ENCODE measurements around the gene C3orf20. TPM values are rescaled to one million over a fixed set of nuclear protein-coding genes. Genes with fewer than 3 reads are reported as not detected.

C3orf20 gene
- total and polyA plus RNA-seq, 2 of the 13 experiments (the other 11 are each of a cell fraction or from before 2014, with no cell fraction given) = 0.03 to 0.04 TPM

DNA sequence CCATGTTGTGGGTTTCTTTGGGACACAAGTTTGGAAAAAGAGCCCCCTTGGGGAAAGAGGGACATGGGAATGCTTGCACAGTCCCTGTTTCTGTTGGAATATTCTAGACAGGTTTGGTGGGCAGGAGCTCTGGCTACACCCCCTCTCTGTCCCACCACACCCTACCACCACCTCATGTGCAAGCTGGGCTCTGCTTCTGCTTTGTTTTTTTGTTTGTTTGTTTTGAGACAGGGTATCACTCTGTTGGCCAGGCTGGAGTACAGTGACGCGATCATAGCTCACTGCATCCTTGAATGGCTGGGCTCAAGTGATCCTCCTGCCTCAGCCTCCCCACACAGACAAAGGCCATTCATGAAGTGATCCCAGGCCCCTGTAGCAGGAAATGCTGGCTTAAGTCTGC is 86.9 kb downstream of the C3orf20 start:
- Histone ChIP-seq H2AFZ (ENCODE audit: low read length) (no peak overlapping the region), H3K27me3 (ENCODE audit: control insufficient read depth in 1 of 2, insufficient read depth in 2 of 2, low read length in 2 of 2) (peaks cover 0 to 9% of the 10 kb centered on the region in 2 experiments; a peak in 2 of 5 replicates), H3K9ac (ENCODE audit: insufficient read depth, low read depth, low read length) (no peak overlapping the region), H3K9me3 (ENCODE audit: low read length) (no peaks in the 10 kb centered on the region), H3K4me2 (ENCODE audit: low read depth, low read length) (no peak overlapping the region), H3K4me3 (replicated peaks in 1 of 3; ENCODE audit: insufficient read depth in 1 of 3, low read depth in 2 of 3, low read length in 3 of 3) (no peak overlapping the region), H4K20me1 (ENCODE audit: insufficient read depth, low read length) (no peaks in the 10 kb centered on the region), H3K4me1 (ENCODE audit: insufficient read depth, low read length) (no peaks in the 10 kb centered on the region), H3K27ac (ENCODE audit: extremely low read length, insufficient read depth, low read length) (no peak overlapping the region), H3K79me2 (ENCODE audit: insufficient read depth, low read length) (no peaks in the 10 kb centered on the region), H3K36me3 (replicated peaks in 1 of 2; ENCODE audit: control insufficient read depth in 1 of 2, insufficient read depth in 2 of 2, low read length in 2 of 2) (no peaks in the 10 kb centered on the region)
- ATAC-seq = no peak
- CTCF ChIA-PET (ENCODE audit: low intra/inter-chr PET ratio, low total read pairs) = no interaction called here
- in situ Hi-C loops (cut with HindIII; ENCODE audit: extremely low pct_ligation_motif_present, low pct_unique_long_range_greater_than_20kb) = no loop called here
- no peak for DNase-seq (ENCODE audit: low spot score)
- 50% methylated on average over 2 of the region's 2 CpGs for WGBS (ENCODE audit: low lambda C conversion rate)
- intact Hi-C loops (cut with micrococcal nuclease; ENCODE audit: unreplicated experiment) = no loop called here
- BruUV-seq (replicated peaks) = no TSS peak
- FAIRE-seq = no peak
- POLR2A ChIA-PET = no interaction called here
- TF ChIP-seq ZSCAN29 (CRISPR knock-in tag; conservative IDR thresholded peaks at IDR 0.05) (no peak), ZFP36 (IDR thresholded peaks at IDR 0.05; ENCODE audit: borderline replicate concordance, low read depth, low read length, partially characterized antibody) (no peak), ATF1 (CRISPR knock-in tag; IDR thresholded peaks at IDR 0.05) (no peak), SAFB2 (CRISPR knock-in tag; IDR thresholded peaks at IDR 0.05; ENCODE audit: borderline replicate concordance, low read depth) (no peak), DMAP1 (CRISPR knock-in tag; IDR thresholded peaks at IDR 0.05) (no peak)
- TF ChIP-seq, protein P1, sequence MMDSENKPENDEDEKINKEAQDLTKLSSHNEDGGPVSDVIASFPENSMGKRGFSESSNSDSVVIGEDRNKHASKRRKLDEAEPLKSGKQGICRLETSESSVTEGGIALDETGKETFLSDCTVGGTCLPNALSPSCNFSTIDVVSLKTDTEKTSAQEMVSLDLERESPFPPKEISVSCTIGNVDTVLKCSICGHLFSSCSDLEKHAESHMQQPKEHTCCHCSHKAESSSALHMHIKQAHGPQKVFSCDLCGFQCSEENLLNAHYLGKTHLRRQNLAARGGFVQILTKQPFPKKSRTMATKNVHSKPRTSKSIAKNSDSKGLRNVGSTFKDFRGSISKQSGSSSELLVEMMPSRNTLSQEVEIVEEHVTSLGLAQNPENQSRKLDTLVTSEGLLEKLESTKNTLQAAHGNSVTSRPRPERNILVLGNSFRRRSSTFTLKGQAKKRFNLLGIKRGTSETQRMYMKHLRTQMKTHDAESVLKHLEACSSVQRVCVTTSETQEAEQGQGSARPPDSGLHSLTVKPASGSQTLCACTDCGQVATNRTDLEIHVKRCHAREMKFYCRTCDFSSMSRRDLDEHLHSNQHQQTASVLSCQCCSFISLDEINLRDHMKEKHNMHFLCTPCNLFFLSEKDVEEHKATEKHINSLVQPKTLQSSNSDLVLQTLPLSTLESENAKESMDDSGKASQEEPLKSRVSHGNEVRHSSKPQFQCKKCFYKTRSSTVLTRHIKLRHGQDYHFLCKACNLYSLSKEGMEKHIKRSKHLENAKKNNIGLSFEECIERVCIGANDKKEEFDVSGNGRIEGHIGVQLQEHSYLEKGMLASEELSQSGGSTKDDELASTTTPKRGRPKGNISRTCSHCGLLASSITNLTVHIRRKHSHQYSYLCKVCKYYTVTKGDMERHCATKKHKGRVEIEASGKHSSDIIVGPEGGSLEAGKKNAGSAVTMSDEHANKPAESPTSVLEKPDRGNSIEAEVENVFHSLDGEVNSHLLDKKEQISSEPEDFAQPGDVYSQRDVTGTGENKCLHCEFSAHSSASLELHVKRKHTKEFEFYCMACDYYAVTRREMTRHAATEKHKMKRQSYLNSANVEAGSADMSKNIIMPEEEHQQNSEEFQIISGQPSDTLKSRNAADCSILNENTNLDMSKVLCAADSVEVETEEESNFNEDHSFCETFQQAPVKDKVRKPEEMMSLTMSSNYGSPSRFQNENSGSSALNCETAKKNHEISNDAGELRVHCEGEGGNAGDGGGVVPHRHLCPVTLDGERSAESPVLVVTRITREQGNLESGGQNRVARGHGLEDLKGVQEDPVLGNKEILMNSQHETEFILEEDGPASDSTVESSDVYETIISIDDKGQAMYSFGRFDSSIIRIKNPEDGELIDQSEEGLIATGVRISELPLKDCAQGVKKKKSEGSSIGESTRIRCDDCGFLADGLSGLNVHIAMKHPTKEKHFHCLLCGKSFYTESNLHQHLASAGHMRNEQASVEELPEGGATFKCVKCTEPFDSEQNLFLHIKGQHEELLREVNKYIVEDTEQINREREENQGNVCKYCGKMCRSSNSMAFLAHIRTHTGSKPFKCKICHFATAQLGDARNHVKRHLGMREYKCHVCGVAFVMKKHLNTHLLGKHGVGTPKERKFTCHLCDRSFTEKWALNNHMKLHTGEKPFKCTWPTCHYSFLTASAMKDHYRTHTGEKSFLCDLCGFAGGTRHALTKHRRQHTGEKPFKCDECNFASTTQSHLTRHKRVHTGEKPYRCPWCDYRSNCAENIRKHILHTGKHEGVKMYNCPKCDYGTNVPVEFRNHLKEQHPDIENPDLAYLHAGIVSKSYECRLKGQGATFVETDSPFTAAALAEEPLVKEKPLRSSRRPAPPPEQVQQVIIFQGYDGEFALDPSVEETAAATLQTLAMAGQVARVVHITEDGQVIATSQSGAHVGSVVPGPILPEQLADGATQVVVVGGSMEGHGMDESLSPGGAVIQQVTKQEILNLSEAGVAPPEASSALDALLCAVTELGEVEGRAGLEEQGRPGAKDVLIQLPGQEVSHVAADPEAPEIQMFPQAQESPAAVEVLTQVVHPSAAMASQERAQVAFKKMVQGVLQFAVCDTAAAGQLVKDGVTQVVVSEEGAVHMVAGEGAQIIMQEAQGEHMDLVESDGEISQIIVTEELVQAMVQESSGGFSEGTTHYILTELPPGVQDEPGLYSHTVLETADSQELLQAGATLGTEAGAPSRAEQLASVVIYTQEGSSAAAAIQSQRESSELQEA (CRISPR knock-in tag; IDR thresholded peaks at IDR 0.05; ENCODE audit: not compliant biosample characterization) = no peak
- TF ChIP-seq, protein P2, sequence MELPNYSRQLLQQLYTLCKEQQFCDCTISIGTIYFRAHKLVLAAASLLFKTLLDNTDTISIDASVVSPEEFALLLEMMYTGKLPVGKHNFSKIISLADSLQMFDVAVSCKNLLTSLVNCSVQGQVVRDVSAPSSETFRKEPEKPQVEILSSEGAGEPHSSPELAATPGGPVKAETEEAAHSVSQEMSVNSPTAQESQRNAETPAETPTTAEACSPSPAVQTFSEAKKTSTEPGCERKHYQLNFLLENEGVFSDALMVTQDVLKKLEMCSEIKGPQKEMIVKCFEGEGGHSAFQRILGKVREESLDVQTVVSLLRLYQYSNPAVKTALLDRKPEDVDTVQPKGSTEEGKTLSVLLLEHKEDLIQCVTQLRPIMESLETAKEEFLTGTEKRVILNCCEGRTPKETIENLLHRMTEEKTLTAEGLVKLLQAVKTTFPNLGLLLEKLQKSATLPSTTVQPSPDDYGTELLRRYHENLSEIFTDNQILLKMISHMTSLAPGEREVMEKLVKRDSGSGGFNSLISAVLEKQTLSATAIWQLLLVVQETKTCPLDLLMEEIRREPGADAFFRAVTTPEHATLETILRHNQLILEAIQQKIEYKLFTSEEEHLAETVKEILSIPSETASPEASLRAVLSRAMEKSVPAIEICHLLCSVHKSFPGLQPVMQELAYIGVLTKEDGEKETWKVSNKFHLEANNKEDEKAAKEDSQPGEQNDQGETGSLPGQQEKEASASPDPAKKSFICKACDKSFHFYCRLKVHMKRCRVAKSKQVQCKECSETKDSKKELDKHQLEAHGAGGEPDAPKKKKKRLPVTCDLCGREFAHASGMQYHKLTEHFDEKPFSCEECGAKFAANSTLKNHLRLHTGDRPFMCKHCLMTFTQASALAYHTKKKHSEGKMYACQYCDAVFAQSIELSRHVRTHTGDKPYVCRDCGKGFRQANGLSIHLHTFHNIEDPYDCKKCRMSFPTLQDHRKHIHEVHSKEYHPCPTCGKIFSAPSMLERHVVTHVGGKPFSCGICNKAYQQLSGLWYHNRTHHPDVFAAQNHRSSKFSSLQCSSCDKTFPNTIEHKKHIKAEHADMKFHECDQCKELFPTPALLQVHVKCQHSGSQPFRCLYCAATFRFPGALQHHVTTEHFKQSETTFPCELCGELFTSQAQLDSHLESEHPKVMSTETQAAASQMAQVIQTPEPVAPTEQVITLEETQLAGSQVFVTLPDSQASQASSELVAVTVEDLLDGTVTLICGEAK (IDR thresholded peaks at IDR 0.05) = no peak
- TF ChIP-seq, protein P2 (CRISPR knock-in tag; IDR thresholded peaks at IDR 0.05) = no peak

All from HepG2 (cell line).